ENCODE data around the gene THSD7A.
"Not testable (repeated sequence)": the region's sequence is repeated elsewhere in the genome, so short reads cannot be mapped to it uniquely, and the experiment has no call there.

THSD7A gene

GRCh38 chr7:11576310-11576709, 255.7 kb downstream of the THSD7A start:
- no peak for DNase-seq

- no peak for DNase-seq
These were observed 258.8 kb downstream of the THSD7A start for GRCh38 chr7:11573128-11573750.

GRCh38 chr7:11570922-11571550, 261.0 kb downstream of the THSD7A start:
- DNase-seq = no peak

GRCh38 chr7:11570205-11570604, 261.8 kb downstream of the THSD7A start:
- DNase-seq = no peak

- DNase-seq = no peak
These were observed 264.4 kb downstream of the THSD7A start for GRCh38 chr7:11567571-11567970.

GRCh38 chr7:11557627-11558026, 274.4 kb downstream of the THSD7A start:
- peak in 1 of 2 experiments; percentile 61 for DNase-seq

GRCh38 chr7:11552676-11553296, 279.2 kb downstream of the THSD7A start:
- DNase-seq = no peak

GRCh38 chr7:11551470-11551869, 280.5 kb downstream of the THSD7A start:
- no peak for DNase-seq

- DNase-seq = no peak
These were observed 283.5 kb downstream of the THSD7A start for GRCh38 chr7:11548532-11548931.

GRCh38 chr7:11541330-11541729, 290.7 kb downstream of the THSD7A start:
- no peak for DNase-seq

- no peak for DNase-seq
These were observed 291.7 kb downstream of the THSD7A start for GRCh38 chr7:11540271-11540761.

- DNase-seq = no peak
These were observed 292.1 kb downstream of the THSD7A start for GRCh38 chr7:11539853-11540252.

GRCh38 chr7:11538751-11539299, 293.2 kb downstream of the THSD7A start:
- DNase-seq = no peak

GRCh38 chr7:11533229-11533820, 298.7 kb downstream of the THSD7A start:
- DNase-seq = no peak

- no peak for DNase-seq
These were observed 302.6 kb downstream of the THSD7A start for GRCh38 chr7:11529382-11529781.

GRCh38 chr7:11527707-11528106, 304.3 kb downstream of the THSD7A start:
- DNase-seq = no peak

- no peak for DNase-seq
These were observed 307.3 kb downstream of the THSD7A start for GRCh38 chr7:11524476-11525397.

- not testable (repeated sequence) for DNase-seq
These were observed 310.0 kb downstream of the THSD7A start for GRCh38 chr7:11521964-11522499.

GRCh38 chr7:11517853-11518252, 314.1 kb downstream of the THSD7A start:
- no peak for DNase-seq

- DNase-seq = no peak
These were observed 315.7 kb downstream of the THSD7A start for GRCh38 chr7:11516328-11516727.

GRCh38 chr7:11513460-11513859, 318.5 kb downstream of the THSD7A start:
- DNase-seq = no peak

GRCh38 chr7:11507929-11508328, 324.1 kb downstream of the THSD7A start:
- DNase-seq = no peak
